Activated naive CD4-positive, alpha-beta T cell treated with anti-CD3 and anti-CD28 coated beads for 36 hours (primary cell): ENCODE data around the gene TRIM63. TPM values are rescaled to one million over a fixed set of nuclear protein-coding genes. Genes with fewer than 3 reads are reported as not detected.

Experiments used
- CTCF ChIA-PET: fragments of 350-600 bp; sonication (Branson Sonifier 250); formaldehyde crosslinking; loops from one replicate; lab custom pipeline; 2021; ENCODE audit warnings: antibody characterized with exemption; lab: Charles Lee
- DNase-seq: peaks from one replicate; pipeline ENCODE4 v3.0.0-alpha.2; 2020
- H3K27ac Mint-ChIP-seq: one replicate; pipeline ENCODE4 v1.8.0; 2021; ENCODE audit warnings: mild to moderate bottlenecking, mixed read lengths
- H3K27me3 Mint-ChIP-seq: one replicate; pipeline ENCODE4 v1.8.0; 2021; ENCODE audit warnings: low read depth, mixed read lengths
- H3K36me3 Mint-ChIP-seq: one replicate; pipeline ENCODE4 v1.8.0; 2021; ENCODE audit warnings: low read depth, mixed read lengths
- H3K4me1 Mint-ChIP-seq: one replicate; pipeline ENCODE4 v1.8.0; 2021; ENCODE audit warnings: low read depth, mixed read lengths
- H3K4me3 Mint-ChIP-seq: one replicate; pipeline ENCODE4 v1.8.0; 2021; ENCODE audit warnings: mild to moderate bottlenecking, moderate library complexity, mixed read lengths
- H3K9me3 Mint-ChIP-seq: one replicate; pipeline ENCODE4 v1.8.0; 2021; ENCODE audit warnings: mixed read lengths
- intact Hi-C: fragments of 100-400 bp; cut with micrococcal nuclease; formaldehyde crosslinking; loops from one replicate; pipeline ENCODE4 v1.15.1; 2023
- total RNA-seq, 2 experiments: library from RNA; stranded (reverse); gene quantifications; one replicate each; pipeline ENCODE4 v1.2.3, GENCODE V29; 2021

TRIM63 gene
- total RNA-seq, 2 experiments from 2014 or later = 0.33 to 0.40 TPM

- H3K4me1 Mint-ChIP-seq = no peaks in the 10 kb centered on the region
- no peak overlapping the region for H3K27ac Mint-ChIP-seq
- no peak for DNase-seq
- no peaks in the 10 kb centered on the region for H3K9me3 Mint-ChIP-seq
- intact Hi-C loops = no loop called here
- CTCF ChIA-PET = interaction anchor here (1.0 kb wide), 1 partner anchor 62 kb away, joined by 5 read pairs; no protein-coding TSS in a partner anchor
- no peaks in the 10 kb centered on the region for H3K36me3 Mint-ChIP-seq
- peaks cover 4% of the 10 kb centered on the region for H3K27me3 Mint-ChIP-seq
- H3K4me3 Mint-ChIP-seq = no peak overlapping the region
Observed at GRCh38 chr1:26083208-26083607, 15.8 kb upstream of the TRIM63 start.

GRCh38 chr1:26082020-26082350 lies 14.6 kb upstream of the TRIM63 start:
- H3K27ac Mint-ChIP-seq = no peak overlapping the region
- peaks cover 4% of the 10 kb centered on the region for H3K27me3 Mint-ChIP-seq
- no peaks in the 10 kb centered on the region for H3K9me3 Mint-ChIP-seq
- H3K36me3 Mint-ChIP-seq = no peaks in the 10 kb centered on the region
- H3K4me1 Mint-ChIP-seq = no peaks in the 10 kb centered on the region
- CTCF ChIA-PET = interaction anchor here (1.0 kb wide), 1 partner anchor 46 kb away, joined by 3 read pairs; no protein-coding TSS in a partner anchor
- intact Hi-C loops = no loop called here
- DNase-seq = no peak
- H3K4me3 Mint-ChIP-seq = no peak overlapping the region

DNA sequence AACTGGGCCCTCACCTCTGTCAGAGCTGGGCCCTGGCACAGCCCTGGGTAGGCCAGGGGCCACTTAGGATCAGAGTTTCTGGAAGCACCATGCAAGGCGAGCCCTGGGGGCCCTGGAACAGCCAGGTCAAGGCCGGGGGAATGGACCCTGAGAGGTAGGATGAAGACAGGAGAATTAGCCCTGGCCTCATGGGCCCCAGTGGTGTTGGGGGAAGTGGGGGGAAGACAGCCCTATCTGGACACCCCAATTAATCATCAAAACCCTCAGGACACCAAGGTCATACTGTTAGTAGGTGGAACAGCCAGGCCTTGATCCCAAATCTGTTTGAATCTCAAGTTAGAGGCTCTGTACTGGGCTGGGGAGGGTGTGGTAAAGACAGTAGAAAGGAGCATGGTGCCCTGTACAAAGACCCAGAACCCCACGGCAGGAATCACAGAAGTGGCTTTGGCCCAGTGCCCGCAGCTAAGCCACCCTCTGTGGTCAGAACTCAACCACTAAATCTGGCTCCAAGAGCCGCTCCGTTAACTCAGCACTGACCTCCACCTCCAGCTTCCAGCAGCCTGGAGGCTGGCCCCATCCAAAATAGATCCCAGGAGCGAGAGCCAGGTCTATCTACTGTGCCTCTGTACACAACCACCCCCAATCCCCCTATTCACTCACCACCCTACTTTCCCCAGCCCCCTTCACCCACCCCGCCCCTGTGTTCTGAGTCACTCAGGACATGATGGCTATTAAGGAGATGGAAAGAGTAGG lies 14.0 kb upstream of the TRIM63 start:
- H3K4me3 Mint-ChIP-seq = no peak overlapping the region
- no peak overlapping the region for H3K27ac Mint-ChIP-seq
- no peaks in the 10 kb centered on the region for H3K36me3 Mint-ChIP-seq
- H3K27me3 Mint-ChIP-seq = peaks cover 4% of the 10 kb centered on the region
- H3K9me3 Mint-ChIP-seq = no peaks in the 10 kb centered on the region
- intact Hi-C loops = no loop called here
- no peak for DNase-seq
- no peaks in the 10 kb centered on the region for H3K4me1 Mint-ChIP-seq
- CTCF ChIA-PET = interaction anchor here (1.0 kb wide), 1 partner anchor 45 kb away, joined by 3 read pairs; no protein-coding TSS in a partner anchor

DNA sequence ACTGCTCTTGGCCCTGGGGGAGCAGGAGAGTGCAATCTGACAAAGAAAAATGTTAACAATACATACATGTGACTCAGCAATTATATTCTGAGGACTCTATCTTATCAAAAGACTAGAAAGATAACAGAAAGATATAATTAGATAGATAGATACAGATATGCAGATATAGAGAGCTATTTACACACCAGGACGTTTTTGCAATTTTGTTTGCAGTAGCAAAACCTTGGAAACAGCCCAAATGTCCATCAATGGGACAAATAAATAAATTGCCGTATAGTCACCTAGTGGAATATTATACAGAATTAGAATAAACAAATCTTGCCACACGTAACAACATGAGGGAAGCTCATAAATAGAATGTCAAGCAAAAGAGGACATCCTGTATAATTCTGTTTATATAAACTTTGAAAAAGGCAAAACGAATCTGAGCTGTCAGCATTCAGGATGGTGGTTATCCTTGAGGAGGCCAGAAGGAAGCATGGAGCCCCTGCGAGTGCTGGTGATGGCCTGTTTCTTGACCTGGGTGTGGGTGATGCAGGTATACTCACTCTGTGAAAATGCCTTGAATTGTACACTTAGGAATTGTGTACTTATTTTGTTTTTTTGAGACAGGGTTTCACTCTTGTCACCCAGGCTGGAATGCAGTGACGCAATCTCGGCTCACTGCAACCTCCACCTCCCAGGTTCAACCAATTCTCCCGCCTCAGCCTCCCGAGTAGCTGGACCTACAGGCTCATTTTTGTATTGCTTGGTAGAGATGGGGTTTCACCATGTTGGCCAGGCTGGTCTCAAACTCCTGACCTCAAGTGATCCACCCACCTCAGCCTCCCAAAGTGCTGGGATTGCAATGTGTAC lies 12.8 kb upstream of the TRIM63 start:
- Mint-ChIP-seq H3K4me1 (no peaks in the 10 kb centered on the region), H3K27ac (no peak overlapping the region), H3K4me3 (no peak overlapping the region), H3K9me3 (no peaks in the 10 kb centered on the region), H3K36me3 (no peaks in the 10 kb centered on the region), H3K27me3 (peaks cover 4% of the 10 kb centered on the region)
- intact Hi-C loops = no loop called here
- CTCF ChIA-PET = no interaction called here
- no peak for DNase-seq

GRCh38 chr1:26079178-26079563 lies 11.7 kb upstream of the TRIM63 start:
- Mint-ChIP-seq H3K9me3 (no peaks in the 10 kb centered on the region), H3K4me3 (no peak overlapping the region), H3K4me1 (no peaks in the 10 kb centered on the region), H3K27ac (no peak overlapping the region), H3K36me3 (no peaks in the 10 kb centered on the region), H3K27me3 (peaks cover 2% of the 10 kb centered on the region)
- CTCF ChIA-PET = no interaction called here
- intact Hi-C loops = no loop called here
- no peak for DNase-seq

GRCh38 chr1:26078286-26079177 lies 11.1 kb upstream of the TRIM63 start:
- H3K27me3 Mint-ChIP-seq = no peaks in the 10 kb centered on the region
- H3K4me3 Mint-ChIP-seq = no peak overlapping the region
- no peaks in the 10 kb centered on the region for H3K9me3 Mint-ChIP-seq
- no peak for DNase-seq
- CTCF ChIA-PET = interaction anchor here (0.6 to 1.1 kb wide), 2 partner anchors 13 to 335 kb away, joined by 3 to 4 read pairs; no protein-coding TSS in a partner anchor
- H3K36me3 Mint-ChIP-seq = no peaks in the 10 kb centered on the region
- intact Hi-C loops = no loop called here
- H3K27ac Mint-ChIP-seq = no peak overlapping the region
- no peaks in the 10 kb centered on the region for H3K4me1 Mint-ChIP-seq

GRCh38 chr1:26077524-26077923 lies 10.1 kb upstream of the TRIM63 start:
- Mint-ChIP-seq H3K27me3 (peaks cover 4% of the 10 kb centered on the region), H3K9me3 (no peaks in the 10 kb centered on the region), H3K36me3 (no peaks in the 10 kb centered on the region), H3K4me3 (no peak overlapping the region), H3K27ac (no peak overlapping the region), H3K4me1 (no peaks in the 10 kb centered on the region)
- DNase-seq = no peak
- intact Hi-C loops = no loop called here
- CTCF ChIA-PET = interaction anchor here (1.1 kb wide), 1 partner anchor 14 kb away, joined by 3 read pairs; no protein-coding TSS in a partner anchor

DNA sequence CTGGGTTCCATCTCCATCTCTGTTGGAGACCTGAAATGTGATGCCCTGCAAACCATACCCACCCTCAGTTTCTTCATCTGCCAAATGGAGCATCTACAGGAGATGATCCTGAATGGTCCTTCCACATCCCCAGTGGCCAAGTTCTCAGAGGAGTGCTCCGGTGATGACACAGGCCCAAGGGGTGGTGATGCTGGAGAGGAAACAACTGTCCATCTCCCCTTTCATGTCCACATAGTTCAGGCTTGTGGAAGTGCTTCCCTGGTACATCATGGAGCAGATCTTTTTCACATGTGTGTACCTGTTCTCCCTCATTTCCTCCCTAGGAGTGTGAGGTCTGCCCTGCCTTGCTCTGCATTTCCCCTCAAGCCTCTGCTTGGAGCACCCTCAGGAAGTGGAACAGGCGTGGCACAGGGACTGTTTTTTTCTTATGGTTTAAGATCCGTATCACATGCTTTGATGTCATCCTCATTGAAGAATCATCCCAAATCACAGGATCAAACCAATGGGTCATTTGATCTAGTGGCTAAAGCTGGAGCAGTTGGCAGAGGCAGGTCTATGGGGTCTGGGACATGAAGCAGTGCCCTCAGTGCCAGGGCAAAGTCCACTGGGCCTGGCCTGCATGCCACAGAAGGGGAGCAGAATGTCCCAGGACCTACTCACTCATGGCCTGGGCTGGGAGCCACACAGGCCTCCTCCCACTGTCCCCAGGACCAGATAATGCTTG lies 8.2 kb upstream of the TRIM63 start:
- Mint-ChIP-seq H3K9me3 (no peaks in the 10 kb centered on the region), H3K36me3 (no peaks in the 10 kb centered on the region), H3K4me3 (no peak overlapping the region), H3K27ac (no peak overlapping the region), H3K27me3 (peaks cover 4% of the 10 kb centered on the region), H3K4me1 (no peaks in the 10 kb centered on the region)
- CTCF ChIA-PET = no interaction called here
- intact Hi-C loops = no loop called here
- no peak for DNase-seq

GRCh38 chr1:26072305-26072704 lies 4.9 kb upstream of the TRIM63 start:
- CTCF ChIA-PET = interaction anchor here (1.2 kb wide), 1 partner anchor 36 kb away, joined by 5 read pairs; no protein-coding TSS in a partner anchor
- Mint-ChIP-seq H3K27ac (no peak overlapping the region), H3K4me1 (no peaks in the 10 kb centered on the region), H3K27me3 (peaks cover 4% of the 10 kb centered on the region), H3K36me3 (no peaks in the 10 kb centered on the region), H3K9me3 (no peaks in the 10 kb centered on the region), H3K4me3 (no peak overlapping the region)
- intact Hi-C loops = no loop called here
- DNase-seq = no peak

GRCh38 chr1:26070963-26071342 lies 3.5 kb upstream of the TRIM63 start:
- DNase-seq = no peak
- no peak overlapping the region for H3K27ac Mint-ChIP-seq
- H3K27me3 Mint-ChIP-seq = peaks cover 4% of the 10 kb centered on the region
- no peaks in the 10 kb centered on the region for H3K9me3 Mint-ChIP-seq
- CTCF ChIA-PET = interaction anchor here (1.0 to 1.3 kb wide), 2 partner anchors 32 to 35 kb away, joined by 3 read pairs; no protein-coding TSS in a partner anchor
- intact Hi-C loops = no loop called here
- H3K4me1 Mint-ChIP-seq = no peaks in the 10 kb centered on the region
- H3K36me3 Mint-ChIP-seq = no peaks in the 10 kb centered on the region
- no peak overlapping the region for H3K4me3 Mint-ChIP-seq

DNA sequence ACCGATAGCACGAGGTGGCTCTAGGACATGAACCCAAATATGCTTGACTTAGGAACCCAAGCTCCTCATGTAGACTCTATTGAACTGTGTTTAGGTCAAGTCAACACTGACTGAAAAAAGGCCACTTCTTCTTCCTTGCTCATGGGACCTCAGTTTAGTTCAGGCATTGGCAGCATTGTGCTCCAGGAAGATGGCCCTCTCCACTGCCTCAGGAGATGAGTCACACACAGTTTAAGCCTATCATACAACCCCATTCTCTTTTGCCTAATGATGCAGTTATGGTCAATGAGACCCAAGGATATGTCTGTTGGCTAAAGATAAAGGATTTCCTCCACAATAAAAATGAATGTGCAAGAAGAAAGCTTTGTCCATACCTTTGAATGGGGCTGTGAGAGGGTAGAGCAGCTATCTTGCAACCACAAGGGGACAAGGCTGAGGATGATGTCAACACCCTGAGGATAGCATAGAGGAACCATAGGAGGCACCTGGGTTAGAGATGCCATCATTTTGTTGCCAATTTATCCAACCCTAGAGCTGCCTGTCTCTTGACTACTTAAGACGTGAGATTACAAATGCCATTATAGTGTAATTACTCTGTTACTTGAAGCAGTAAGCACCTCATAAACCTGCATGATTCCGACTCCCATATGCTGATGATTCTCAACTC lies 3.0 kb upstream of the TRIM63 start:
- Mint-ChIP-seq H3K27ac (no peak overlapping the region), H3K27me3 (peaks cover 4% of the 10 kb centered on the region), H3K9me3 (no peaks in the 10 kb centered on the region), H3K4me1 (no peaks in the 10 kb centered on the region), H3K4me3 (no peak overlapping the region), H3K36me3 (no peaks in the 10 kb centered on the region)
- DNase-seq = no peak
- CTCF ChIA-PET = interaction anchor here (1.0 to 1.3 kb wide), 2 partner anchors 33 to 34 kb away, joined by 3 read pairs; no protein-coding TSS in a partner anchor
- intact Hi-C loops = no loop called here
